Activated B cell treated with CpG ODN at 0.5 μM for 24 hours (primary cell): ENCODE results near the gene YEATS2. TPM values are rescaled to one million over a fixed set of nuclear protein-coding genes. Genes with fewer than 3 reads are reported as not detected.

Experiments
- ATAC-seq: fragments of 200-7000 bp; cut with Tn5 transposase; one replicate; pipeline ENCODE4 v1.10.0; 2021; ENCODE audit warnings: low read depth, mild to moderate bottlenecking, moderate library complexity
- CTCF ChIA-PET: fragments of 350-600 bp; sonication (Branson Sonifier 250); formaldehyde crosslinking; loops from one replicate; lab custom pipeline; 2021; ENCODE audit warnings: antibody characterized with exemption; lab: Charles Lee
- POLR2A ChIA-PET: fragments of 350-600 bp; sonication (Branson Sonifier 250); formaldehyde crosslinking; loops from one replicate; lab custom pipeline; 2021; ENCODE audit warnings: antibody characterized with exemption; lab: Charles Lee
- DNase-seq: peaks from one replicate; pipeline ENCODE4 v3.0.0; 2022
- H3K27ac Mint-ChIP-seq: one replicate; pipeline ENCODE4 v1.8.0; 2020; ENCODE audit warnings: mixed read lengths
- H3K27me3 Mint-ChIP-seq: one replicate; pipeline ENCODE4 v1.8.0; 2021; ENCODE audit warnings: mixed read lengths
- H3K36me3 Mint-ChIP-seq: one replicate; pipeline ENCODE4 v1.8.0; 2021; ENCODE audit warnings: low read depth, mixed read lengths
- H3K4me1 Mint-ChIP-seq: one replicate; pipeline ENCODE4 v1.8.0; 2021; ENCODE audit warnings: mixed read lengths
- H3K4me3 Mint-ChIP-seq: one replicate; pipeline ENCODE4 v1.8.0; 2020; ENCODE audit warnings: mild to moderate bottlenecking, mixed read lengths
- H3K9me3 Mint-ChIP-seq: one replicate; pipeline ENCODE4 v1.8.0; 2020; ENCODE audit warnings: mixed read lengths
- intact Hi-C: fragments of 100-400 bp; cut with micrococcal nuclease; formaldehyde crosslinking; loops from one replicate; pipeline ENCODE4 v1.15.1; 2024
- total RNA-seq: library from RNA; stranded (reverse); gene quantifications from 2 replicates; pipeline ENCODE4 v1.2.3, GENCODE V29; 2022
- TF ChIP-seq, protein P1 (sequence below): fragments of 200-600 bp; IDR thresholded peaks from one replicate; pipeline ENCODE4 v1.8.0; 2022; ENCODE audit warnings: antibody characterized with exemption, mild to moderate bottlenecking

YEATS2 gene
- total RNA-seq, 1 donor from 2014 or later = 26.2 TPM

GRCh38 chr3:183762304-183762703 is 64.7 kb downstream of the YEATS2 start:
- Mint-ChIP-seq H3K9me3 (no peaks in the 10 kb centered on the region), H3K27me3 (no peaks in the 10 kb centered on the region), H3K4me1 (peaks cover 9% of the 10 kb centered on the region), H3K36me3 (peaks cover 53% of the 10 kb centered on the region), H3K27ac (no peak overlapping the region), H3K4me3 (no peak overlapping the region)
- intact Hi-C loops = loop anchor here (10.0 kb wide), 1 partner anchor 168 kb away; no protein-coding TSS in a partner anchor
- DNase-seq = no peak
- ATAC-seq = no peak
- TF ChIP-seq, protein P1, sequence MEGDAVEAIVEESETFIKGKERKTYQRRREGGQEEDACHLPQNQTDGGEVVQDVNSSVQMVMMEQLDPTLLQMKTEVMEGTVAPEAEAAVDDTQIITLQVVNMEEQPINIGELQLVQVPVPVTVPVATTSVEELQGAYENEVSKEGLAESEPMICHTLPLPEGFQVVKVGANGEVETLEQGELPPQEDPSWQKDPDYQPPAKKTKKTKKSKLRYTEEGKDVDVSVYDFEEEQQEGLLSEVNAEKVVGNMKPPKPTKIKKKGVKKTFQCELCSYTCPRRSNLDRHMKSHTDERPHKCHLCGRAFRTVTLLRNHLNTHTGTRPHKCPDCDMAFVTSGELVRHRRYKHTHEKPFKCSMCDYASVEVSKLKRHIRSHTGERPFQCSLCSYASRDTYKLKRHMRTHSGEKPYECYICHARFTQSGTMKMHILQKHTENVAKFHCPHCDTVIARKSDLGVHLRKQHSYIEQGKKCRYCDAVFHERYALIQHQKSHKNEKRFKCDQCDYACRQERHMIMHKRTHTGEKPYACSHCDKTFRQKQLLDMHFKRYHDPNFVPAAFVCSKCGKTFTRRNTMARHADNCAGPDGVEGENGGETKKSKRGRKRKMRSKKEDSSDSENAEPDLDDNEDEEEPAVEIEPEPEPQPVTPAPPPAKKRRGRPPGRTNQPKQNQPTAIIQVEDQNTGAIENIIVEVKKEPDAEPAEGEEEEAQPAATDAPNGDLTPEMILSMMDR = no peak
- ChIA-PET POLR2A (interaction anchor here (0.6 kb wide), 1 partner anchor 385 kb away, joined by 3 read pairs; no protein-coding TSS in a partner anchor), CTCF (interaction anchor here (0.6 kb wide), 1 partner anchor 10 kb away, joined by 3 read pairs; no protein-coding TSS in a partner anchor)

GRCh38 chr3:183764847-183765731 is 67.5 kb downstream of the YEATS2 start:
- ChIA-PET CTCF (interaction anchor here (0.9 to 3.3 kb wide), 7 partner anchors 14 to 580 kb away, joined by 3 to 50 read pairs (median 6); no protein-coding TSS in a partner anchor), POLR2A (interaction anchor here (0.7 kb wide), 1 partner anchor 94 kb away, joined by 7 read pairs; no protein-coding TSS in a partner anchor)
- Mint-ChIP-seq H3K4me1 (peaks cover 9% of the 10 kb centered on the region), H3K4me3 (no peak overlapping the region), H3K27ac (peak overlapping the region; percentile 3), H3K9me3 (no peaks in the 10 kb centered on the region), H3K36me3 (peaks cover 40% of the 10 kb centered on the region), H3K27me3 (no peaks in the 10 kb centered on the region)
- DNase-seq (no peak), ATAC-seq (no peak)
- intact Hi-C loops = loop anchor here (10.0 kb wide), 1 partner anchor 170 kb away; no protein-coding TSS in a partner anchor
- TF ChIP-seq, protein P1 = no peak

DNA sequence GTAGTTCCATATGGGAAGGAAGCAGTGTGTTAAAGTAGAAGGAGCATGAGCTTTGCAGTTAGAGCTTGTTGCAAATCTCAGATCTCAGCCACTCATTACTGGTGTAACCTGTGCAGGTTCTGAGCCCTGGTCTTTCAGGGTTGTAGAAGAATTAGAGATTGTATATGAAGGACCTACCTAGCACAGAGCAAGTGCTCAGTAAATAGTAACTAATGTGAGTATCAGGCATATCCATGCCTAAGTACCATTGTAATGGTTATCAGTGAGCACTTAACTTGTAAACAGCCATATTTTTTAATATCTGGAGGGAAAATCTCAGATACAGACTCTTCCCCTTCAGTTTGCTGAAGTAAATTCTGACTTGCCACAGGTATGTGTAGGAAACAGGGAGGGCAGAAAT is 68.5 kb downstream of the YEATS2 start:
- ChIA-PET POLR2A (interaction anchor here (0.7 kb wide), 1 partner anchor 25 kb away, joined by 3 read pairs; no protein-coding TSS in a partner anchor), CTCF (interaction anchor here (0.8 to 3.3 kb wide), 9 partner anchors 15 to 641 kb away, joined by 3 to 50 read pairs (median 4); no protein-coding TSS in a partner anchor)
- intact Hi-C loops = loop anchor here (2.0 to 10.0 kb wide), 2 partner anchors 171 to 379 kb away; no protein-coding TSS in a partner anchor
- Mint-ChIP-seq H3K4me3 (no peak overlapping the region), H3K9me3 (no peaks in the 10 kb centered on the region), H3K36me3 (peaks cover 39% of the 10 kb centered on the region), H3K27me3 (no peaks in the 10 kb centered on the region), H3K27ac (no peak overlapping the region), H3K4me1 (peaks cover 9% of the 10 kb centered on the region)
- ATAC-seq (no peak), DNase-seq (no peak)
- TF ChIP-seq, protein P1 = no peak

DNA sequence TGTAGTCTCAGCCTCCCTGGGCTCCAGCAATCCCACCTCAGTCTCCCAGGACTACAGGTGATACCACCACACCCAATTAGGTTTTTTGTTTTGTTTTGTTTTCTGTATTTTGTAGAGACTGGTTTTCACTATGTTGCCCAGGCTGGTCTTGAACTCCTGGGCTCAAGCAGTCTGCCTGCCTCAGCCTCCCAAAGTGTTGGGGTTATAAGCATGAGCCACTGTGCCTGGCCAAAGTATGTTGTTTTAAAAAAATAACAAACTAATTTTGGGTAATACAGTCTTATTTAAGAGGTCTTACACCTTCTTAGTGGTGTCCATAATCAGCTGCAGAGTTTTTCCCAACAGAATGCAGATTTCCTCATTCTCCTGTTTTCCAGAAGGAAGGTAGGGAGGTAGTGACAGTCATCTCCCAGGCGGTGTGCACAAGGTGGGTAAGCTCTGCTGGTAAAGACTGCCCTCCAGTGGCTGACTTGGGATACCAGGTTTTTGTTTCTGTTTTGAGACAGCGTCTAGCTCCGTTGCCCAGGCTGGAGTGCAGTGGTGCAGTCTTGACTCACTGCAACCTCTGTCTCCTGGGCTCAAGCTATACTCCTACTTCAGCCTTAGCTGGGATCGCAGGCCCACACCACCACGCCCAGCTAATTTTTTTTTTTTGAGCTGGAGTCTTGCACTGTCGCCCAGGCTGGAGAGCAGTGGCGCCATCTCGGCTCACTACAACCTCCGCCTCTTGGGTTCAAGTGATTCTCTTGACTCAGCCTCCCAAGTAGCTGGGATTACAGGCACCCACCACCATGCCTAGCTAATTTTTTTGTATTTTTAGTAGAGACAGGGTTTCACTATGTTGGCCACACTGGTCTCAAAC is 69.4 kb downstream of the YEATS2 start:
- H3K27ac Mint-ChIP-seq = no peak overlapping the region

More for the DNA sequence above, 69.4 kb downstream of the YEATS2 start:
- Mint-ChIP-seq H3K9me3 (no peaks in the 10 kb centered on the region), H3K4me1 (peaks cover 9% of the 10 kb centered on the region), H3K27me3 (no peaks in the 10 kb centered on the region), H3K36me3 (peaks cover 30% of the 10 kb centered on the region), H3K4me3 (no peak overlapping the region)
- POLR2A ChIA-PET = interaction anchor here (0.7 to 1.0 kb wide), 3 partner anchors 206 to 298 kb away, joined by 3 to 4 read pairs (median 4); no protein-coding TSS in a partner anchor
- DNase-seq (peak; percentile 32), ATAC-seq (peak; percentile 86)
- intact Hi-C loops = loop anchor here (1.0 to 10.0 kb wide), 4 partner anchors 172 to 645 kb away; no protein-coding TSS in a partner anchor
- CTCF ChIA-PET = interaction anchor here (0.6 to 3.3 kb wide), 28 partner anchors 8 to 644 kb away, joined by 3 to 50 read pairs (median 4); partner anchors contain the start of genes MCF2L2 and YEATS2
- TF ChIP-seq, protein P1 = no peak
